Right kidney (tissue), 1 donor: Measurements from ENCODE around the gene GRAMD2B.
"Not testable (repeated sequence)": the region's sequence is repeated elsewhere in the genome, so short reads cannot be mapped to it uniquely, and the experiment has no call there.

Experiments used
- DNase-seq: peaks from one replicate; pipeline ENCODE4 v3.0.0-alpha.2; 2016

Gene GRAMD2B

GRCh38 chr5:126413856-126414255 is 9.4 kb upstream of the GRAMD2B start:
- DNase-seq, result no peak

GRCh38 chr5:126414874-126415502 is 8.2 kb upstream of the GRAMD2B start:
- DNase-seq, result no peak

GRCh38 chr5:126415789-126416188 is 7.4 kb upstream of the GRAMD2B start:
- DNase-seq, result no peak

GRCh38 chr5:126416266-126416925 is 6.8 kb upstream of the GRAMD2B start:
- DNase-seq, result no peak

GRCh38 chr5:126417178-126417577 is 6.0 kb upstream of the GRAMD2B start:
- DNase-seq, result no peak

- no peak for DNase-seq
Observed at GRCh38 chr5:126419102-126419501, 4.1 kb upstream of the GRAMD2B start.

GRCh38 chr5:126428421-126428820 is 5.2 kb downstream of the GRAMD2B start:
- DNase-seq, result no peak

GRCh38 chr5:126430631-126431030 is 7.4 kb downstream of the GRAMD2B start:
- DNase-seq, result no peak

GRCh38 chr5:126433701-126434100 is 10.5 kb downstream of the GRAMD2B start:
- no peak for DNase-seq

- no peak for DNase-seq
Observed at GRCh38 chr5:126435261-126435660, 12.1 kb downstream of the GRAMD2B start.

GRCh38 chr5:126435714-126436113 is 12.5 kb downstream of the GRAMD2B start:
- DNase-seq, result no peak

GRCh38 chr5:126437721-126438120 is 14.5 kb downstream of the GRAMD2B start:
- DNase-seq, result no peak

- DNase-seq, result no peak
Observed at GRCh38 chr5:126438267-126438666, 15.1 kb downstream of the GRAMD2B start.

GRCh38 chr5:126438868-126439267 is 15.7 kb downstream of the GRAMD2B start:
- no peak for DNase-seq

GRCh38 chr5:126439724-126440123 is 16.5 kb downstream of the GRAMD2B start:
- not testable (repeated sequence) for DNase-seq

GRCh38 chr5:126441230-126441629 is 18.0 kb downstream of the GRAMD2B start:
- DNase-seq, result no peak

GRCh38 chr5:126443374-126443851 is 20.2 kb downstream of the GRAMD2B start:
- no peak for DNase-seq

GRCh38 chr5:126444137-126444536 is 20.9 kb downstream of the GRAMD2B start:
- DNase-seq, result no peak

- DNase-seq, result no peak
Observed at GRCh38 chr5:126445502-126446174, 22.4 kb downstream of the GRAMD2B start.

- DNase-seq, result no peak
Observed at GRCh38 chr5:126446498-126447224, 23.5 kb downstream of the GRAMD2B start.

- DNase-seq, result no peak
Observed at GRCh38 chr5:126448720-126449119, 25.5 kb downstream of the GRAMD2B start.

- DNase-seq, result peak; percentile 19
Observed at GRCh38 chr5:126449751-126450271, 26.6 kb downstream of the GRAMD2B start.

GRCh38 chr5:126450346-126450745 is 27.1 kb downstream of the GRAMD2B start:
- no peak for DNase-seq
